Measurements from ENCODE around the gene EML2. TPM values are rescaled to one million over a fixed set of nuclear protein-coding genes. Genes with fewer than 3 reads are reported as not detected.
A peak's percentile ranks its signal among the peaks of the same experiment; 100 is the strongest.
"Not testable (repeated sequence)": the region's sequence is repeated elsewhere in the genome, so short reads cannot be mapped to it uniquely, and the experiment has no call there.

EML2 gene
- total RNA-seq, 4 donors from 2014 or later, result 1.2 to 18.4 (median 11.6) TPM

DNA sequence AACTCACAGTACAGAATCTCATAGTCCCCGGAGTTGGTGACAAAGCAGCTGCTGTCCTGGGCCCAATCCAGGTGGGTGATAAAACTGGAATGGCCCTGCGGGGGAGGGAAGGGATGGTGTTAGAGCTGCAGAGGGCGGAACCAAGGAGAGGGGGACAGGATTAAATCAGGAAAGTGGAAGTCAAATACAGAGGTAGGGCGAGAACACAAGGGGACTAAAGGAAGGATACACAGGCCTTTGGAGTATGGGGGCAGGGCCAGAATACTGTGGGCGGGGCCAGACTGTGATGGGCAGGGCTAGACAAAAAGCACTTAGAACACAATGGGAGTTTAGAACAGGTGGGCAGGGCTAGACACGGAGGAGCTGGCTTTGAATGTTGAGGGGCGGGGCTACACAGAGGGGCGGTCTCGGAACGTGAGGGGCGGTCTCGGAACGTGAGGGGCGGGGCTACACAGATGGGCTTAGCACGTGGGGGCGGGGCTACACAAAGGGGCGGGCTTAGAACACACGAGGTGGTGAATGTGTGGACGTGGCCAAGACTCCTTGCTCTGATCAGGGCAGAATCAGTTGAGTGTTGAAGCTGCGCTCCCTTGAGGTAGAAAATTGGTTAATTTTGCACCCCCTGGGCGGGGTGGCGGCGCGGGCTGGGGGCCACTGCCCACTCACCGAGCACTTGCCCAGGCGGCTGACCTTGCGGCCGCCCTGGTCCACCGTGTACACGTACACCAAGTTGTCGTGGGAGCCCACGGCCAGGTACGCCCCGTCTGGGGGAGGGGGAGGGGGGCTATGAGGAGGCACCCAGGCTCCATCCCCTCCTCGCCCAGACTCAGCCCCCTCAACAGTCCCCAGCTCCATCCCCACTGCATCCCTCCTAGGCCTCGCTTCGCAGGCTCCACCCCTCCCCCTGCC is 23.1 kb downstream of the EML2 start:
- peak; percentile 66 to 86 for DNase-seq
- peak overlapping the region; percentile 29 to 52 for H3K27ac ChIP-seq
- H3K27me3 ChIP-seq, result no peaks in the 10 kb centered on the region
- no peaks in the 10 kb centered on the region for H3K9me3 ChIP-seq
- no peaks in the 10 kb centered on the region for H3K4me1 ChIP-seq
- no peak overlapping the region for H3K4me3 ChIP-seq
- intact Hi-C loops (cut with DNase I; ENCODE audit: low total_unique reads), result no loop called here
- TF ChIP-seq, protein P1, sequence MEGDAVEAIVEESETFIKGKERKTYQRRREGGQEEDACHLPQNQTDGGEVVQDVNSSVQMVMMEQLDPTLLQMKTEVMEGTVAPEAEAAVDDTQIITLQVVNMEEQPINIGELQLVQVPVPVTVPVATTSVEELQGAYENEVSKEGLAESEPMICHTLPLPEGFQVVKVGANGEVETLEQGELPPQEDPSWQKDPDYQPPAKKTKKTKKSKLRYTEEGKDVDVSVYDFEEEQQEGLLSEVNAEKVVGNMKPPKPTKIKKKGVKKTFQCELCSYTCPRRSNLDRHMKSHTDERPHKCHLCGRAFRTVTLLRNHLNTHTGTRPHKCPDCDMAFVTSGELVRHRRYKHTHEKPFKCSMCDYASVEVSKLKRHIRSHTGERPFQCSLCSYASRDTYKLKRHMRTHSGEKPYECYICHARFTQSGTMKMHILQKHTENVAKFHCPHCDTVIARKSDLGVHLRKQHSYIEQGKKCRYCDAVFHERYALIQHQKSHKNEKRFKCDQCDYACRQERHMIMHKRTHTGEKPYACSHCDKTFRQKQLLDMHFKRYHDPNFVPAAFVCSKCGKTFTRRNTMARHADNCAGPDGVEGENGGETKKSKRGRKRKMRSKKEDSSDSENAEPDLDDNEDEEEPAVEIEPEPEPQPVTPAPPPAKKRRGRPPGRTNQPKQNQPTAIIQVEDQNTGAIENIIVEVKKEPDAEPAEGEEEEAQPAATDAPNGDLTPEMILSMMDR (IDR thresholded peaks at IDR 0.05), result no peak
- TF ChIP-seq POLR2A (IDR thresholded peaks at IDR 0.05), result no peak
- no peaks in the 10 kb centered on the region for H3K36me3 ChIP-seq

DNA sequence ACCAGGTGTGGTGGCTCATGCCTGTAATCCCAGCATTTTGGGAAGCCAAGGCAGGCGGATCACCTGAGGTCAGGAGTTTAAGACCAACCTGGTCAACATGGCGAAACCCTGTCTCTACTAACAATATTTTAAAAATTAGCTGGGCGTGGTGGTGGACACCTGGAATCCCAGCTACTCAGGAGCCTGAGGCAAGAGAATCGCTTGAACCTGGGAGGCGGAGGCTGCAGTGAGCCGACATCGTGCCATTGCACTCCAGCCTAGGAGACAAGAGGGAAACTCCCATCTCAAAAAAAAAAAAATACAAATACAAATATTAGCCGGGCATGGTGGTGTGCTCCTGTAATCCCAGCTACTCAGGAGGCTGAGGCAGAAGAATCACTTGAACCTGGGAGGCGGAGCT is 24.1 kb downstream of the EML2 start:
- H3K4me1 ChIP-seq; H3K27me3 ChIP-seq; intact Hi-C loops (cut with DNase I; ENCODE audit: low total_unique reads); H3K9me3 ChIP-seq; H3K4me3 ChIP-seq; H3K36me3 ChIP-seq; DNase-seq: not testable (repeated sequence)
- H3K27ac ChIP-seq, result peak overlapping the region; percentile 49 to 79

DNA sequence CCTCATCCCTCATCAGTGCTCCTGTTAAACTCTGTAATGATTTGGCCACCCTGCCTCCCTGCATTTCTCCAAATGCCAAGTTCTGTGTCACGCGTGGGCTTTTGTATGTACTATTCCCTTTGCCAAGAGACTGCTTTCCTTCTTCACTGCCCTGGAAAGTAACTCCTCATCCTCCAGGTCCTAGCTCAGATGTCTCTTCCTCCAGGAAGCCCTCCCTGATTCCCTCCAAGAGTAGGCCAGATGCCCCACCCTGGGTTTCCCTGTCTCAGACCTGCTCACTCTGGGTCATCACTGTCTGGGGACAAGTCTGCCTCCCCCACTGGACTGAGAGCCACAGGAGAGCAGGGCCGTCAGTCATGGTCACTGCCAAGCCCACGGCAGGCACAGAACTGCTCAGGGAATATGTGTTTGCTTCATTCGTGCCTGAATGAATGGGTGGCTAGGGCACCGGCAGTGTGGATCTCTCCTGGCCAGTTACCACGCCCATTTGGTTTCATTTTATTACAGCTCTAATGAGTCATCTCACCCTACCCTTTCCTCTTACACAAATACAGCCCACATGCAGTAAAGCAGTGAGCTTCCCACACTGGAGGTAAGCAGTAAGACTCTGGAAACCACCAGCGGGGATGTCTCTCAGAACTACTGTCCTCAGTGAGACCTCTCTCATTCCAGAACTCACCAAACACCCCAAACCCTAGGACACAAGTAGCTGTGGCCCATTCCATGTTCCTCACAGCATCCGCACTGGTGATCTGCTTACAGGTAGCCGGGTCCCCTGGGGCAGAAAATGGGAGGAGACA is 25.1 kb downstream of the EML2 start:
- DNase-seq, result peak in 1 of 2 donors; percentile 28
- no peaks in the 10 kb centered on the region for H3K9me3 ChIP-seq
- H3K27ac ChIP-seq, result peak overlapping the region; percentile 49 to 79
- H3K27me3 ChIP-seq, result no peaks in the 10 kb centered on the region
- intact Hi-C loops (cut with DNase I; ENCODE audit: low total_unique reads), result no loop called here
- no peaks in the 10 kb centered on the region for H3K36me3 ChIP-seq
- no peaks in the 10 kb centered on the region for H3K4me1 ChIP-seq
- TF ChIP-seq, protein P1 (IDR thresholded peaks at IDR 0.05), result no peak
- peak in 1 of 2 donors; percentile 62 for TF ChIP-seq POLR2A (IDR thresholded peaks at IDR 0.05)
- H3K4me3 ChIP-seq, result no peak overlapping the region

DNA sequence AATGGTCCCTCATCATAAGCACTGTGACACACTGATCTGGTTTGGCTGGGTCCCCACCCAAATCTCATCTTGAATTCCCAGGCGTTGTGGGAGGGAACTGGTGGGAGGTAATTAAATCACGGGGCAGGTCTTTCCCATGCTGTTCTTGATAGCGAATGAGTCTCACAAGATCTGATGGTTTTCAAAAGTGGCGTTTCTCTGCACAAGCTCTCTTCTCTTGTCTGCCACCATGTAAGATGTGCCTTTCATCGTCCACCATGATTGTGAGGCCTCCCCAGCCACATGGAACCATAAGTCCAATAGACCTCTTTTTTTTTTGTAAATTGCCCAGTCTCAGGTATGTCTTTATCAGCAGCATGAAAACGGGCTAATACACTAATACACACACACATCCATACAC is 30.2 kb downstream of the EML2 start:
- Histone ChIP-seq H3K9me3 (no peaks in the 10 kb centered on the region), H3K27ac (no peak overlapping the region), H3K4me1 (peaks cover 0 to 7% of the 10 kb centered on the region in 2 donors), H3K36me3 (no peaks in the 10 kb centered on the region), H3K27me3 (no peaks in the 10 kb centered on the region), H3K4me3 (no peak overlapping the region)
- DNase-seq, result no peak
- TF ChIP-seq POLR2A (IDR thresholded peaks at IDR 0.05), result no peak
- TF ChIP-seq, protein P1 (IDR thresholded peaks at IDR 0.05), result no peak
- intact Hi-C loops (cut with DNase I; ENCODE audit: low total_unique reads), result no loop called here

DNA sequence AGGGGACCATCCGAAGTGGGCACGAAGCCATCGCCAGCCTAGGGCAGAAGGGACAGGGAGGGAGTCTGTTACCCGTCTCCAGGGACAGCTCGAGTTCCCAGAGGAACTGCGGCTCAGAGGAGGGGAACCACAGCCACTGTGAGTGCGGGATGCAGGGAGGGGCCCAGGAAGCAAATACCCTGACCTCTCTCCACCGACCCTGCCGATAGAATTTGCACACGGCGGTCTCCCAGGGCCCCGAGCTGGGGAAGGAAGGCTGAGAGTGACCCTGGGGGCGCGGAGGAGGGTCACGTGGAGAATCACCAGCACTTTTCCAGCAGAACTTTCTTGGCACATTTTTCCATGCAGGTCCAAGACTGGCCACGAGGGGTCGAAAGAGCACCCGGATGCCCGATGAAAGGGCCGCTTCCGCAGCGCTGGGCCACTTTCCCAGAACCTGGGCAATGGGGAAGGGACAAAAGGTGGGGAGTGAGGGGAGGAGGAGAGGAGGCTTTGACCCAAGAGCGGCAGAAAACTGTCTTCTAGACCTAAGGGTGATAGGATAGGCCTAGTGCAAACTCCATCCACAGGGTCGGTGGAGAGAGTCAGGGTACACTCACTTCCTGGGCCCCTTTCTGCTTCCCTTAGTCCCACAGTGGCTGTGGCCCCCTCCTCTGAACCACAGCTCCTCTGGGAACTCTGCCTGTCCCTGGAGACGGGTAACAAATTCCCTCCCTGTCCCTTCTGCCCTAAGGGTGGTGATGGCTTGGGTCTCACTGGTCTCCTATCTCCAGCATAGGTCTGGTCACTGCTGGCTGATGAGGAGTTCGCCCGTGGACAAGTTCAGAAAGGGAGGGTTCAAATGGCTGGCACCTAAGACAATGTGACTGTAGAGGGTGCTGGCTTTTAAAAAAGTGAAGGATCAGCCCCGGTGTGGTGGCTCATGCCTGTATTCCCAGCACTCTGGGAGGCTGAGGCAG is 31.8 kb downstream of the EML2 start:
- Histone ChIP-seq H3K27ac (peak overlapping the region; percentile 37 to 60), H3K27me3 (peaks cover 0 to 2% of the 10 kb centered on the region in 2 donors), H3K4me3 (peak overlapping the region in 1 of 2 donors; percentile 15), H3K4me1 (peaks cover 0 to 7% of the 10 kb centered on the region in 2 donors), H3K36me3 (no peaks in the 10 kb centered on the region), H3K9me3 (no peaks in the 10 kb centered on the region)
- TF ChIP-seq, protein P1 (IDR thresholded peaks at IDR 0.05), result peak; percentile 75 to 87 (median 82)
- TF ChIP-seq POLR2A (IDR thresholded peaks at IDR 0.05), result no peak
- peak; percentile 66 to 70 for DNase-seq
- intact Hi-C loops (cut with DNase I; ENCODE audit: low total_unique reads), result no loop called here

Data from uterus (tissue), 4 donors.